HG02885 (cell line): ENCODE measurements around the gene SHBG.
"Not testable (repeated sequence)": the region's sequence is repeated elsewhere in the genome, so short reads cannot be mapped to it uniquely, and the experiment has no call there.

ENCODE experiments used
- ATAC-seq: cut with Tn5 transposase; IDR thresholded peaks from one replicate; pipeline ENCODE4 v1.9.1; 2021; ENCODE audit warnings: mild to moderate bottlenecking; ENCODE audit not compliant: unreplicated experiment, poor library complexity

Gene SHBG

GRCh38 chr17:7629939-7630571, at the start of gene SHBG:
SHBG (plus strand) TSS chr17:7630135; CDS start chr17:7630173, 38 bp downstream.
- no peak for ATAC-seq

GRCh38 chr17:7580604-7581575, 49.0 kb upstream of the SHBG start:
- no peak for ATAC-seq

DNA sequence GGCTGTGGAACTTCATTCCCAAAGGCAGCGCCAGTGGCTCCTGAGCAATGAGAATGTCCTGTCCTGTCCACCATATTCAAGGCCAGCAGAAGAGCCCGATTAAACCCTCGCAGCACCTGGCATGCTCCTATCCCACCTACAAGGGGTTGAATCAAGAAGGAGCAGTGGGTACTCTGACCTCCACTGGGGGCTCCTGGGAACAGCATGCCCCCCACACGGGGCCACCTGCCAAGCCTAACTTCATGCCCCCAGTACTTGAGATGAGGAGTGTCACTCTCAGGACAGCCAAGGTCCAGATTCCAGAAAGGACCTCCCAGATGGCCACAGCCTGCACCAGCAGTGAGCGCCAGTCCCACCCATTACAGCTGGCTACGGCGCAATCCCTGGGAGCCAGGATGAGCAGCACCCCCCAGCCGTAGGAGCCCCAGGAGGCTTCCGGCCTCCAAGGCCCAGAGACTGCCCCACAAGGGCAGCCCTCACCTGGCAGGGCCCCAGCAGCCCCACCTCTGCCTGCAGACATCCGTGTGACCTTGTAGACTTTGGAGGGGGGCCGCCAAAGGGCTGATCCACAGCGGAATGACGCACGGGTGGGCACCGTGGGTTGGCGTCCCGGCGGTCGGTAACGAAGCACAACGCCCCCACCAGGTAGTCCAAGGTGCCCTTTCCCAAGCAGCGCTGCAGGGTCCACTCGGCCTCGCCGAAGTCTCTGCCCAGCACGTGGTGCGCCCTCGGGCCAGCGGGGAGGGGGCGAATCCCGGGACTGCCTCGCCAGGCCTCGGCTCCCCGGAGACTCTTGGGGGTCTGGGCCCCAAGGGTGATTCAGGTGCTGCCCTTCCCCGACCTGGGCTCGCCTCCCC, 47.3 kb upstream of the SHBG start:
- ATAC-seq: no peak

DNA sequence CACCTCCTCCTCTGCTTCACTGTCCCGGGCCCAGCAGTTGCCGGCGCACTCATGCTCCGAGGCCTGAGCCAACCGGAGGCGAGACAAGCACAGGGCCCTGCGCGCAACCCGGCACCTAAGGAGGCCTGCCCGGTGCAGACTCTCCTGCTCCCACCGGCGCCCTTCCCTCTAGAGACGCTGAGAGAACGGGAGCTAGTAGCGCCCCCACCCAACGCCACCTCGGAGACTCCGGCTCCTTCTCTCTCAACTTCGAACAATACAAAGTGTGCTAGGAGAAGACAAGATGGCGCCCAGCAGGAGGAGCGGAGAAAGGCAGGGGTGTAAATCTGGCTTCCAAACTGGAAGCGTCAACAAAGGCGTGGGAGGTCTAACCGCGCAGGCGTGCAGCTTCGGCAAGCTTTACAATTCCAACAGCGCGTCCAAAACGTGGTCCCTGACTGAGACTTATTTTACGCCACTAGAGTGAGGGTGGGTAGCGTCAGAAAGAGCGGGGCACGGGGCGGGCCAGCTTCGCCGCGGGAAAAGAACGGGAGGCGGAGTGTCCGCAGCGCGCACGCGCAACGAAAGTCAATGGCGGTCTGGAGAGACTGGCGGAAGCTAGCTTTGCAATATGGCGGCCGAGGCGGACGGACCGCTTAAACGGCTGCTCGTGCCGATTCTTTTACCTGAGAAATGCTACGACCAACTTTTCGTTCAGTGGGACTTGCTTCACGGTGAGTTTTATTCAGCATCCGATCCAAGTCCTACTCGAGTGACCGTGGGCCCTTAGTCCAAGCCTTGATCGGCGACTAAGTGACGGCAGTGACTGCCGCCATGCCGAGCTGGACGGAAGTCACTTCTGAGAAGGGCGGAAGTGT, 46.5 kb upstream of the SHBG start, which contains the start of gene MPDU1:
Gene MPDU1 (plus strand): TSS at position 600 of the 857 bp plus-strand sequence. CDS start 11 bp downstream, at position 611.
- ATAC-seq: peak; percentile 75

- no peak for ATAC-seq
Observed at GRCh38 chr17:7586673-7587419, 43.1 kb upstream of the SHBG start.

- ATAC-seq: no peak
Observed at GRCh38 chr17:7587420-7588151, 42.3 kb upstream of the SHBG start.

GRCh38 chr17:7588553-7589203, 41.3 kb upstream of the SHBG start:
- no peak for ATAC-seq

- no peak for ATAC-seq
Observed at GRCh38 chr17:7589204-7589868, 40.6 kb upstream of the SHBG start.

- ATAC-seq: no peak
Observed at GRCh38 chr17:7589891-7590691, 39.8 kb upstream of the SHBG start, which contains the start of gene SOX15. SOX15 (minus strand) TSS chr17:7590094; CDS start chr17:7589676, 418 bp downstream.

GRCh38 chr17:7590743-7591142, 39.2 kb upstream of the SHBG start:
- no peak for ATAC-seq

- no peak for ATAC-seq
Observed at GRCh38 chr17:7591596-7591995, 38.3 kb upstream of the SHBG start.

GRCh38 chr17:7592422-7593021, 37.4 kb upstream of the SHBG start:
- ATAC-seq: no peak

DNA sequence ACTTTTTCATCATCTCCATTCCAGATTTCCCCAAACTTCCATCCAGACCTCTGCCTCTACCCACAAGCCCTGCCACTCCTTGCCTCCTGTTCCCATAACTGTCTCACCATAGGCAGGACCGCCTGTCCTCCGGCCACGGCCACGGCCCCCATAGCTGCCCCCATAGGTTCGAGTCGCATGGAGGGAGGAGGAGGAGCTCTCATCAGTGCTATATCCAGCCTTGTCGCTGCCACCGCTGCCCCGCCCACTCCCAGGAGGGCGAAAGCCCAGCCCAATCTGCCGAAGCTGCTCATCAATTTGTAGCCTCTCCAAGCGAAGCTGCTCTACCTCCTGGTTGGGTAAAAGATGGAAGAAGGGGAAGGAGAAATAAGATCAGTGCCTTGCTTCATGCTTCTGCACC, 36.6 kb upstream of the SHBG start:
- ATAC-seq: no peak

GRCh38 chr17:7597561-7597960, 32.4 kb upstream of the SHBG start:
- ATAC-seq: not testable (repeated sequence)

DNA sequence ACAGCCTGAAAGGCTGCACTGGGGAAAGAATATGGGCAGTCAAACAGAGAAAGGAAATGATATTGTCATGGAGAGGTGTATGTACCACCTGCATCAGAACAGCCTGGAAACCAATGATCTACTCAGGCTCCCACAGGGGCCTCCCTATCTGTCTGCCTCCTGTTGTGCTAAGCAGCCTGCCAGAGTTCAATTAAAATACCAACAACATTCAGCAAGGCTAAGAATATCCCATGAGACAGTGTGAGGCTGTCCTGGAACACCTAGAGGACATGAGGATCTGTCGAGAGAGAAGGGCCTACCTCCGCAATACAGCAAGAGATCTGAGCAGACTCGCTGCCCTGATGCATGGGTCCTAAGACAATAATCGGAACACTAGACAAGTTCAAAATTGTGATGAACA, 23.7 kb upstream of the SHBG start:
- no peak for ATAC-seq

GRCh38 chr17:7610641-7611040, 19.3 kb upstream of the SHBG start:
- ATAC-seq: no peak
